Measurements from ENCODE around the gene SOX10.

GRCh38 chr22:38017272-38017920 is 33.0 kb upstream of the SOX10 start:
- TF ChIP-seq, protein P1, sequence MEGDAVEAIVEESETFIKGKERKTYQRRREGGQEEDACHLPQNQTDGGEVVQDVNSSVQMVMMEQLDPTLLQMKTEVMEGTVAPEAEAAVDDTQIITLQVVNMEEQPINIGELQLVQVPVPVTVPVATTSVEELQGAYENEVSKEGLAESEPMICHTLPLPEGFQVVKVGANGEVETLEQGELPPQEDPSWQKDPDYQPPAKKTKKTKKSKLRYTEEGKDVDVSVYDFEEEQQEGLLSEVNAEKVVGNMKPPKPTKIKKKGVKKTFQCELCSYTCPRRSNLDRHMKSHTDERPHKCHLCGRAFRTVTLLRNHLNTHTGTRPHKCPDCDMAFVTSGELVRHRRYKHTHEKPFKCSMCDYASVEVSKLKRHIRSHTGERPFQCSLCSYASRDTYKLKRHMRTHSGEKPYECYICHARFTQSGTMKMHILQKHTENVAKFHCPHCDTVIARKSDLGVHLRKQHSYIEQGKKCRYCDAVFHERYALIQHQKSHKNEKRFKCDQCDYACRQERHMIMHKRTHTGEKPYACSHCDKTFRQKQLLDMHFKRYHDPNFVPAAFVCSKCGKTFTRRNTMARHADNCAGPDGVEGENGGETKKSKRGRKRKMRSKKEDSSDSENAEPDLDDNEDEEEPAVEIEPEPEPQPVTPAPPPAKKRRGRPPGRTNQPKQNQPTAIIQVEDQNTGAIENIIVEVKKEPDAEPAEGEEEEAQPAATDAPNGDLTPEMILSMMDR (IDR thresholded peaks at IDR 0.05; ENCODE audit: insufficient read depth, low read depth, low read length), result no peak
- TF ChIP-seq EZH2 (IDR thresholded peaks at IDR 0.05; ENCODE audit: insufficient read depth, low read length), result no peak

Measured in astrocyte (in vitro differentiated cells and primary cell).